A673 (cell line): ENCODE data around the gene MAMDC2. TPM values are rescaled to one million over a fixed set of nuclear protein-coding genes. Genes with fewer than 3 reads are reported as not detected.

Experiments
- BruUV-seq: library from RNA; stranded (reverse); fragments of 400-500 nt; replicated peaks from 2 replicates; lab custom pipeline; 2021; lab: Mats Ljungman, UMichigan
- CTCF ChIA-PET: fragments of 300-600 bp; sonication (Branson Sonifier 250); formaldehyde crosslinking; loops from one replicate; lab custom pipeline; 2022; ENCODE audit warnings: antibody characterized with exemption; lab: Charles Lee
- POLR2A ChIA-PET: fragments of 300-600 bp; sonication (Branson Sonifier 250); formaldehyde crosslinking; loops from one replicate; lab custom pipeline; 2022; ENCODE audit warnings: antibody characterized with exemption; ENCODE audit not compliant: low non-redundant PET; lab: Charles Lee
- DNase-seq: peaks from one replicate; pipeline ENCODE4 v3.0.0-alpha.2; 2015; ENCODE audit warnings: low spot score
- H3K27ac ChIP-seq: fragments of 200-600 bp; sonication (generic); 2 replicates; pipeline ENCODE4 v1.5.1; 2016; ENCODE audit warnings: mixed run types, low read depth, mild to moderate bottlenecking, mixed read lengths, antibody characterized with exemption, low read length; ENCODE audit not compliant: poor library complexity, severe bottlenecking
- H3K27me3 ChIP-seq: fragments of 200-600 bp; sonication (generic); replicated peaks from 2 replicates; pipeline ENCODE4 v1.6.1; 2017; ENCODE audit warnings: mixed run types, low read depth, mild to moderate bottlenecking, mixed read lengths, antibody characterized with exemption, low read length; ENCODE audit not compliant: insufficient read depth, poor library complexity
- H3K36me3 ChIP-seq: fragments of 200-600 bp; sonication (generic); 2 replicates; pipeline ENCODE4 v1.6.1; 2016; ENCODE audit warnings: mixed run types, mild to moderate bottlenecking, mixed read lengths, antibody characterized with exemption, low read length; ENCODE audit not compliant: insufficient read depth, poor library complexity, severe bottlenecking
- H3K4me1 ChIP-seq: fragments of 200-600 bp; sonication (generic); 2 replicates; pipeline ENCODE4 v1.6.1; 2017; ENCODE audit warnings: mixed run types, mild to moderate bottlenecking, mixed read lengths, antibody characterized with exemption, low read length; ENCODE audit not compliant: insufficient read depth, poor library complexity, severe bottlenecking
- H3K4me3 ChIP-seq: fragments of 200-600 bp; sonication (generic); 2 replicates; pipeline ENCODE4 v1.5.1; 2016; ENCODE audit warnings: low read depth, mixed run types, mild to moderate bottlenecking, mixed read lengths, low read length; ENCODE audit not compliant: poor library complexity, severe bottlenecking
- H3K9me3 ChIP-seq: fragments of 200-600 bp; sonication (generic); 2 replicates; pipeline ENCODE4 v1.6.1; 2016; ENCODE audit warnings: mixed run types, low read depth, mild to moderate bottlenecking, mixed read lengths, antibody characterized with exemption, low read length; ENCODE audit not compliant: poor library complexity, severe bottlenecking
- EZH2 ChIP-seq: fragments of 200-600 bp; sonication (generic); IDR thresholded peaks from 2 replicates; pipeline ENCODE4 v1.6.1; 2017; ENCODE audit warnings: borderline replicate concordance, low read depth, mild to moderate bottlenecking, mixed read lengths, antibody characterized with exemption, low read length; ENCODE audit not compliant: poor library complexity, severe bottlenecking
- intact Hi-C: fragments of 100-400 bp; cut with micrococcal nuclease; formaldehyde crosslinking; loops from one replicate; pipeline ENCODE4 v1.10.0; 2022; ENCODE audit not compliant: unreplicated experiment
- total RNA-seq: library from RNA; stranded (reverse); gene quantifications from 2 replicates; pipeline ENCODE4 v1.2.3, GENCODE V29; 2021
- TF ChIP-seq, protein P1 (sequence below): fragments of 300-800, 200-600 bp; sonication (generic); conservative IDR thresholded peaks from 2 replicates; pipeline ENCODE4 v1.5.1; 2017; ENCODE audit warnings: low read depth, mild to moderate bottlenecking, antibody characterized with exemption, low read length, moderate library complexity, mixed read lengths

MAMDC2 gene
- total RNA-seq, 1 experiment from 2014 or later = not detected

DNA sequence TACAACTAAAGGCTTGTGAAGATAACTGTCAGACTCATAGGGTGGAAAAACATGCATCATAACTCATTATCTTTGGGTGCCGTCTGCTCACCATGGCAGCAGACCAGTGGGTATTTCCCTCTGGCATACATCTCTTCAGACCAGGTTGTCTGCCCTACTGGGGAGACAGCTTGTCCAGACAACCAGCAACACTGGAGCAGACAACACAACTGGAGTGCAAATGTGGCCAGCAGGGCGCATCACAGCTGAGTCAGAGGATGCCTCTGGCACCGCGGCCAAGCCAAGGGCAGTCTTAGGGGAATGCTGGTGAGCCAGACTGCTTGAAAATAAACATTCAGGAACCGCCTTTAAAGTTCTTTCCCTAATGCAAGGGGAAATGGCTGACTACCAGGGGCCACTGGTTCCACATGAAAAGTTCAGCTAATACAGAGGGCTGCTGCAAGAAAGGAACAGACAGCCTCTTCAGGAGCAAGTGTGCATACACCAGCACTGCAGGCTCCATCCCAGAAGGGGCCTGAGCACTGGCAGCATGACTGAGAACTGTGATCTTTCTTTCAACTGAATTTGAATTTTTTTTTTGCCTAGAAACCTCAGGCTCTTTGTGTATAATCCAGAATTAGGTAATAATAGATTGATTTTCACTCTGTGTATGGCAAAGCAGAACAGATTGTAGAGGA, 77.3 kb downstream of the MAMDC2 start:
- no peak overlapping the region for H3K27ac ChIP-seq
- TF ChIP-seq, protein P1, sequence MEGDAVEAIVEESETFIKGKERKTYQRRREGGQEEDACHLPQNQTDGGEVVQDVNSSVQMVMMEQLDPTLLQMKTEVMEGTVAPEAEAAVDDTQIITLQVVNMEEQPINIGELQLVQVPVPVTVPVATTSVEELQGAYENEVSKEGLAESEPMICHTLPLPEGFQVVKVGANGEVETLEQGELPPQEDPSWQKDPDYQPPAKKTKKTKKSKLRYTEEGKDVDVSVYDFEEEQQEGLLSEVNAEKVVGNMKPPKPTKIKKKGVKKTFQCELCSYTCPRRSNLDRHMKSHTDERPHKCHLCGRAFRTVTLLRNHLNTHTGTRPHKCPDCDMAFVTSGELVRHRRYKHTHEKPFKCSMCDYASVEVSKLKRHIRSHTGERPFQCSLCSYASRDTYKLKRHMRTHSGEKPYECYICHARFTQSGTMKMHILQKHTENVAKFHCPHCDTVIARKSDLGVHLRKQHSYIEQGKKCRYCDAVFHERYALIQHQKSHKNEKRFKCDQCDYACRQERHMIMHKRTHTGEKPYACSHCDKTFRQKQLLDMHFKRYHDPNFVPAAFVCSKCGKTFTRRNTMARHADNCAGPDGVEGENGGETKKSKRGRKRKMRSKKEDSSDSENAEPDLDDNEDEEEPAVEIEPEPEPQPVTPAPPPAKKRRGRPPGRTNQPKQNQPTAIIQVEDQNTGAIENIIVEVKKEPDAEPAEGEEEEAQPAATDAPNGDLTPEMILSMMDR = 0 out of 2 replicates have a peak, but pooled peaks have one; percentile 10
- TF ChIP-seq EZH2 = no peak
- no peaks in the 10 kb centered on the region for H3K36me3 ChIP-seq
- intact Hi-C loops = no loop called here
- H3K27me3 ChIP-seq = no peaks in the 10 kb centered on the region
- CTCF ChIA-PET = no interaction called here
- no TSS peak for BruUV-seq
- no peak for DNase-seq
- POLR2A ChIA-PET = no interaction called here
- no peaks in the 10 kb centered on the region for H3K4me1 ChIP-seq
- no peaks in the 10 kb centered on the region for H3K9me3 ChIP-seq
- no peak overlapping the region for H3K4me3 ChIP-seq

DNA sequence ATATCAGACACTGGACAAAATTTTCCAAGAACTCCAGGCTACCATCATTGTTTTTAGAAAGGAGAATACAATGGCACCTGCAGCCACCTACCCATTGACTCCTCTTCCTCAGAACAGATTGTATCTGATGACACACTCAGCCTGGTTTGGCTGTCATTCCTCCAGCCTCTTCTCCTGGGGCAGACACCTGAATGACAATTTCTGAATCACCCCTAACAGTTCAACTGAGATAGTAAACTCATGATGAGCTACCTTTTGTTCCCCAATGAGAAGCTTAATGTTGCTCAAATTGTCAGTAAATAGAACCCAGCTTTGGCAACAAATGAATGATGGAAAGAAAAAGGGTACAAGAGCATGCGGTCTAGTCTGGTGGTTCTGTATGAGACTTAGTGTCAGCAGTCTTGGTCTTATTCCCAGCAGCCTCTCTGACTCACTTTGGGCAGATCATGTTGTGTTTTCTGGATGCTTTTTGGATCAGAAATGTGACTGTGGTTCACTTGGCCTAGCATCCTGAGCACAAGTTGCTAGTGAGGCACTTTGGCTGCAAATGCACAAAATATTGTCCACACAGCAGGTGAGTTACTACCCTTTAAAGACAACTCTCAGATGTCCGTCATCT, 78.3 kb downstream of the MAMDC2 start:
- H3K27me3 ChIP-seq = no peaks in the 10 kb centered on the region
- H3K4me1 ChIP-seq = no peaks in the 10 kb centered on the region
- no peak for DNase-seq
- ChIA-PET POLR2A (no interaction called here), CTCF (interaction anchor here (1.4 kb wide), 1 partner anchor 8 kb away, joined by 3 read pairs; no protein-coding TSS in a partner anchor)
- intact Hi-C loops = no loop called here
- H3K9me3 ChIP-seq = no peaks in the 10 kb centered on the region
- H3K4me3 ChIP-seq = no peak overlapping the region
- TF ChIP-seq EZH2 = no peak
- TF ChIP-seq, protein P1 = no peak
- no peak overlapping the region for H3K27ac ChIP-seq
- no TSS peak for BruUV-seq
- H3K36me3 ChIP-seq = no peaks in the 10 kb centered on the region

DNA sequence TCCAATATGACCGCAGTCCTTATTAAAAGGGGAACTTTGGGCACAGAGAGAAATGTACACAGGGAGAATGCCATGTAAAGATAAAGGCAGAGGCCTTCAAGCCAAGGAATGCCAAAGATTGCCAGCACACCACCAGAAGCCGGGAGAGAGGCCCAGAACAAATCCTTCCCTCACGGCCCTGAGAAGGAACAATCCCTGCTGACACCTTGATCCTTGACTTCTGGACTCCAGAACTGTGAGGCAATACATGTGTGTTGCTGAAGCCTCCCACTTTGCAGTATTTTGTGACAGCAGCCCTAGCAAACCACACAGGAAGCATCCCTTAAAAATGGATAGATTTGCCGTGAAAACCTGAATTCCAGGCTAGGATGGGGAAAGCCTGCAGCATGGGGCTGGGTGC, 80.0 kb downstream of the MAMDC2 start:
- TF ChIP-seq, protein P1 = no peak
- no peak for TF ChIP-seq EZH2
- CTCF ChIA-PET = no interaction called here
- H3K27me3 ChIP-seq = no peaks in the 10 kb centered on the region
- H3K4me1 ChIP-seq = no peaks in the 10 kb centered on the region
- POLR2A ChIA-PET = no interaction called here
- intact Hi-C loops = no loop called here
- no peaks in the 10 kb centered on the region for H3K36me3 ChIP-seq
- DNase-seq = no peak
- no peak overlapping the region for H3K27ac ChIP-seq
- BruUV-seq = no TSS peak
- H3K9me3 ChIP-seq = no peaks in the 10 kb centered on the region
- H3K4me3 ChIP-seq = no peak overlapping the region
